Gastrocnemius medialis (tissue), 4 donors: Measurements from ENCODE around the gene PACS2. TPM values are rescaled to one million over a fixed set of nuclear protein-coding genes. Genes with fewer than 3 reads are reported as not detected.
"Not testable (repeated sequence)": the region's sequence is repeated elsewhere in the genome, so short reads cannot be mapped to it uniquely, and the experiment has no call there.

Experiments used
- ATAC-seq, 2 donors: fragments of 150-250 bp; one replicate each; pipeline ENCODE4 v1.9.1; 2016
- DNase-seq, 2 donors: peaks; one replicate each; pipeline ENCODE4 v3.0.0-alpha.2; 2019
- H3K27ac ChIP-seq, 4 donors: fragments of 200-600 bp; sonication (generic); 1 replicate in 1 of 4; 2 replicates in 3 of 4; pipeline ENCODE4 v1.5.1; 2016 to 2018; ENCODE audit warnings: mild to moderate bottlenecking in 2 of 4, moderate library complexity in 1 of 4
- H3K27me3 ChIP-seq, 3 donors: fragments of 200-600 bp; sonication (generic) in 2 of 3; 1 replicate in 1 of 3; 2 replicates in 2 of 3; pipeline versions ENCODE4 v1.5.1 to v1.6.0; 2016 to 2019; ENCODE audit warnings: mild to moderate bottlenecking in 1 of 3, moderate library complexity in 1 of 3
- H3K36me3 ChIP-seq, 2 donors: fragments of 200-600 bp; sonication (generic) in 1 of 2; one replicate each; pipeline ENCODE4 v1.5.1; 2017 to 2018
- H3K4me1 ChIP-seq, 2 donors: fragments of 200-600 bp; sonication (generic) in 1 of 2; one replicate each; pipeline ENCODE4 v1.5.1; 2016 to 2017; ENCODE audit warnings: mild to moderate bottlenecking in 2 of 2
- H3K4me3 ChIP-seq, 4 donors: fragments of 200-600 bp; sonication (generic) in 3 of 4; 1 replicate in 1 of 4; 2 replicates in 3 of 4; pipeline ENCODE4 v1.5.1; 2016 to 2019; ENCODE audit warnings: mild to moderate bottlenecking in 2 of 4
- H3K9me3 ChIP-seq, 3 donors: fragments of 200-600 bp; sonication (generic) in 2 of 3; 1 replicate in 1 of 3; 2 replicates in 2 of 3; pipeline ENCODE4 v1.5.1; 2016 to 2019
- CTCF ChIP-seq, 5 experiments: fragments of 450-650 bp in 3 of 5; fragments of 200-600 bp in 2 of 5; sonication (generic) in 2 of 5; IDR thresholded peaks in 4 of 5; conservative IDR thresholded peaks in 1 of 5; 1 replicate in 4 of 5; 2 replicates in 1 of 5; pipeline ENCODE4 v1.5.1; 2016 to 2019; ENCODE audit warnings: antibody characterized with exemption in 5 of 5, mild to moderate bottlenecking in 3 of 5, moderate library complexity in 3 of 5
- POLR2A ChIP-seq, 2 donors: fragments of 450-650 bp; IDR thresholded peaks; one replicate each; pipeline ENCODE4 v1.6.1; 2017; ENCODE audit warnings: antibody characterized with exemption in 2 of 2, mild to moderate bottlenecking in 2 of 2, moderate library complexity in 2 of 2
- in situ Hi-C, 4 donors: fragments of 200-750 bp; cut with MboI; loops; one replicate each; pipeline versions ENCODE4 v1.15.0 to v1.8.0; 2017; ENCODE audit warnings: low sequenced_read_pairs in 4 of 4
- intact Hi-C: fragments of 100-400 bp; cut with DNase I; formaldehyde crosslinking; loops from one replicate; pipeline ENCODE4 v1.15.1; 2023; ENCODE audit warnings: low total_unique reads
- total RNA-seq, 4 donors: library from RNA; depleted of rRNA; stranded (reverse); fragments of >200 nt; gene quantifications; one replicate each; pipeline versions ENCODE4 v1.1.0 to v1.2.3, GENCODE V29; 2016

Gene PACS2
- total RNA-seq, 4 donors from 2014 or later: 81.0 to 115 (median 93.1) TPM

GRCh38 chr14:105275267-105275946, 39.1 kb upstream of the PACS2 start:
- Histone ChIP-seq H3K27me3 (no peaks in the 10 kb centered on the region), H3K9me3 (no peaks in the 10 kb centered on the region), H3K36me3 (no peaks in the 10 kb centered on the region), H3K4me3 (no peak overlapping the region), H3K27ac (peak overlapping the region in 3 of 4 donors; percentile 26 to 57 (median 36)), H3K4me1 (peaks cover 18 to 19% of the 10 kb centered on the region in 2 donors)
- TF ChIP-seq CTCF (IDR thresholded peaks at IDR 0.05 in 4 of 5, conservative IDR thresholded peaks at IDR 0.05 in 1 of 5) (no peak), POLR2A (IDR thresholded peaks at IDR 0.05) (no peak)
- ATAC-seq: peak; percentile 89 to 91
- in situ Hi-C loops (no loop called here), intact Hi-C loops (no loop called here)
- peak in 1 of 2 donors; percentile 41 for DNase-seq

- H3K4me1 ChIP-seq: peaks cover 21 to 24% of the 10 kb centered on the region in 2 donors
- in situ Hi-C loops, DNase-seq, H3K27me3 ChIP-seq, intact Hi-C loops, H3K36me3 ChIP-seq, ATAC-seq, H3K27ac ChIP-seq, H3K4me3 ChIP-seq, H3K9me3 ChIP-seq: not testable (repeated sequence)
Observed at GRCh38 chr14:105277448-105277847, 37.1 kb upstream of the PACS2 start.

GRCh38 chr14:105279642-105280361, 34.7 kb upstream of the PACS2 start:
- TF ChIP-seq CTCF (IDR thresholded peaks at IDR 0.05 in 4 of 5, conservative IDR thresholded peaks at IDR 0.05 in 1 of 5) (no peak), POLR2A (IDR thresholded peaks at IDR 0.05) (no peak)
- DNase-seq (no peak), ATAC-seq (no peak)
- intact Hi-C loops: loop anchor here (5.0 kb wide), 1 partner anchor 78 kb away; no protein-coding TSS in a partner anchor
- H3K4me1 ChIP-seq: peaks cover 21 to 24% of the 10 kb centered on the region in 2 donors
- in situ Hi-C loops: no loop called here
- no peak overlapping the region for H3K4me3 ChIP-seq
- no peak overlapping the region for H3K27ac ChIP-seq
- H3K36me3 ChIP-seq: no peaks in the 10 kb centered on the region
- no peaks in the 10 kb centered on the region for H3K9me3 ChIP-seq
- H3K27me3 ChIP-seq: no peaks in the 10 kb centered on the region

GRCh38 chr14:105280525-105280924, 34.0 kb upstream of the PACS2 start:
- no peak overlapping the region for H3K4me3 ChIP-seq
- peaks cover 14 to 18% of the 10 kb centered on the region in 2 donors for H3K4me1 ChIP-seq
- H3K9me3 ChIP-seq: no peaks in the 10 kb centered on the region
- DNase-seq: no peak
- intact Hi-C loops: loop anchor here (5.0 kb wide), 1 partner anchor 78 kb away; no protein-coding TSS in a partner anchor
- in situ Hi-C loops: no loop called here
- no peak overlapping the region for H3K27ac ChIP-seq
- TF ChIP-seq CTCF (IDR thresholded peaks at IDR 0.05 in 4 of 5, conservative IDR thresholded peaks at IDR 0.05 in 1 of 5) (no peak), POLR2A (IDR thresholded peaks at IDR 0.05) (no peak)
- no peaks in the 10 kb centered on the region for H3K36me3 ChIP-seq
- no peaks in the 10 kb centered on the region for H3K27me3 ChIP-seq
- no peak for ATAC-seq

GRCh38 chr14:105281371-105282097, 33.0 kb upstream of the PACS2 start:
- no peaks in the 10 kb centered on the region for H3K36me3 ChIP-seq
- DNase-seq (no peak), ATAC-seq (peak; percentile 58)
- TF ChIP-seq POLR2A (IDR thresholded peaks at IDR 0.05) (no peak), CTCF (IDR thresholded peaks at IDR 0.05 in 4 of 5, conservative IDR thresholded peaks at IDR 0.05 in 1 of 5) (peak in 4 of 5 experiments; percentile 31 to 62 (median 52))
- no peak overlapping the region for H3K27ac ChIP-seq
- in situ Hi-C loops: no loop called here
- no peaks in the 10 kb centered on the region for H3K9me3 ChIP-seq
- H3K27me3 ChIP-seq: no peaks in the 10 kb centered on the region
- H3K4me1 ChIP-seq: peaks cover 11 to 16% of the 10 kb centered on the region in 2 donors
- H3K4me3 ChIP-seq: no peak overlapping the region
- intact Hi-C loops: loop anchor here (5.0 kb wide), 1 partner anchor 79 kb away; no protein-coding TSS in a partner anchor
